ENCODE results near the gene C4B.

DNA sequence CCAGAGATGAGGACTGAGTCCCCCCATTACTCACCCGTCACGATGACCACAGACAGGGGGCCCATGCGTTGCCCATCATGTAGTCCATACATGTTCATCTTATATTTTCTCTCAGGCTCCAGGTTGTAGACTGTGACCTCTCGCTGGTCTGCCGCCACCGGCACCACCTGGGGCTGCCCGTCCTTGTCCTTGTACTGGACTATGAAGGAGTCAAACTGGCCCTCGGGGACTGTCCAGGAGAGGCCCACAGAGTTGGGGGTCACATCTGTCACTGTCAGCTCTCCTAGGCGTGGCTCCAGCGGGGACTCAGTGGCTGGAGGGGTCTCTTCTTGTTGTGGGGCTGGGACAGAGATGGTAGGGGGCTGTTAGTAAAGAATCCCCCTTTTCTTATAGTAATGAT, 59.0 kb downstream of the C4B start:
- TF ChIP-seq, protein P1, sequence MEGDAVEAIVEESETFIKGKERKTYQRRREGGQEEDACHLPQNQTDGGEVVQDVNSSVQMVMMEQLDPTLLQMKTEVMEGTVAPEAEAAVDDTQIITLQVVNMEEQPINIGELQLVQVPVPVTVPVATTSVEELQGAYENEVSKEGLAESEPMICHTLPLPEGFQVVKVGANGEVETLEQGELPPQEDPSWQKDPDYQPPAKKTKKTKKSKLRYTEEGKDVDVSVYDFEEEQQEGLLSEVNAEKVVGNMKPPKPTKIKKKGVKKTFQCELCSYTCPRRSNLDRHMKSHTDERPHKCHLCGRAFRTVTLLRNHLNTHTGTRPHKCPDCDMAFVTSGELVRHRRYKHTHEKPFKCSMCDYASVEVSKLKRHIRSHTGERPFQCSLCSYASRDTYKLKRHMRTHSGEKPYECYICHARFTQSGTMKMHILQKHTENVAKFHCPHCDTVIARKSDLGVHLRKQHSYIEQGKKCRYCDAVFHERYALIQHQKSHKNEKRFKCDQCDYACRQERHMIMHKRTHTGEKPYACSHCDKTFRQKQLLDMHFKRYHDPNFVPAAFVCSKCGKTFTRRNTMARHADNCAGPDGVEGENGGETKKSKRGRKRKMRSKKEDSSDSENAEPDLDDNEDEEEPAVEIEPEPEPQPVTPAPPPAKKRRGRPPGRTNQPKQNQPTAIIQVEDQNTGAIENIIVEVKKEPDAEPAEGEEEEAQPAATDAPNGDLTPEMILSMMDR (IDR thresholded peaks at IDR 0.05; ENCODE audit: borderline replicate concordance, extremely low read depth, low read length, poor library complexity, severe bottlenecking), result no peak
- no peak for TF ChIP-seq EZH2 (IDR thresholded peaks at IDR 0.05; ENCODE audit: borderline replicate concordance, low read depth, low read length, severe bottlenecking)
